Measurements from ENCODE around the gene RBBP5.
A peak's percentile ranks its signal among the peaks of the same experiment; 100 is the strongest.

Gene RBBP5

GRCh38 chr1:205074513-205074912, 47.3 kb downstream of the RBBP5 start:
- no peak for DNase-seq (ENCODE audit: low read depth)

- no peak for DNase-seq (ENCODE audit: low read depth)
Measured at GRCh38 chr1:205074084-205074483, 47.7 kb downstream of the RBBP5 start.

GRCh38 chr1:205073511-205073910, 48.3 kb downstream of the RBBP5 start:
- no peak for DNase-seq (ENCODE audit: low read depth)

GRCh38 chr1:205072881-205073280, 48.9 kb downstream of the RBBP5 start:
- no peak for DNase-seq (ENCODE audit: low read depth)

GRCh38 chr1:205072286-205072685, 49.5 kb downstream of the RBBP5 start:
- DNase-seq (ENCODE audit: low read depth) = no peak

GRCh38 chr1:205071801-205072200, 50.0 kb downstream of the RBBP5 start:
- no peak for DNase-seq (ENCODE audit: low read depth)

- DNase-seq (ENCODE audit: low read depth) = no peak
Measured at GRCh38 chr1:205071028-205071409, 50.8 kb downstream of the RBBP5 start.

GRCh38 chr1:205069371-205070125, 52.2 kb downstream of the RBBP5 start:
- DNase-seq (ENCODE audit: low read depth) = no peak

GRCh38 chr1:205068457-205069040, 53.2 kb downstream of the RBBP5 start:
- DNase-seq (ENCODE audit: low read depth) = no peak

- no peak for DNase-seq (ENCODE audit: low read depth)
Measured at GRCh38 chr1:205068001-205068400, 53.8 kb downstream of the RBBP5 start.

- DNase-seq (ENCODE audit: low read depth) = no peak
Measured at GRCh38 chr1:205067031-205067430, 54.7 kb downstream of the RBBP5 start.

- no peak for DNase-seq (ENCODE audit: low read depth)
Measured at GRCh38 chr1:205066141-205066818, 55.5 kb downstream of the RBBP5 start.

- no peak for DNase-seq (ENCODE audit: low read depth)
Measured at GRCh38 chr1:205065666-205066065, 56.1 kb downstream of the RBBP5 start.

- DNase-seq (ENCODE audit: low read depth) = no peak
Measured at GRCh38 chr1:205064741-205065316, 56.9 kb downstream of the RBBP5 start.

- DNase-seq (ENCODE audit: low read depth) = no peak
Measured at GRCh38 chr1:205064301-205064700, 57.5 kb downstream of the RBBP5 start.

- no peak for DNase-seq (ENCODE audit: low read depth)
Measured at GRCh38 chr1:205062895-205063294, 58.9 kb downstream of the RBBP5 start.

- no peak for DNase-seq (ENCODE audit: low read depth)
Measured at GRCh38 chr1:205062319-205062718, 59.5 kb downstream of the RBBP5 start.

GRCh38 chr1:205061665-205062069, 60.1 kb downstream of the RBBP5 start:
- DNase-seq (ENCODE audit: low read depth) = peak; percentile 37

- DNase-seq (ENCODE audit: low read depth) = no peak
Measured at GRCh38 chr1:205061227-205061626, 60.6 kb downstream of the RBBP5 start.

- DNase-seq (ENCODE audit: low read depth) = no peak
Measured at GRCh38 chr1:205060746-205061145, 61.0 kb downstream of the RBBP5 start.

- no peak for DNase-seq (ENCODE audit: low read depth)
Measured at GRCh38 chr1:205059660-205060059, 62.1 kb downstream of the RBBP5 start.

- no peak for DNase-seq (ENCODE audit: low read depth)
Measured at GRCh38 chr1:205058853-205059252, 62.9 kb downstream of the RBBP5 start.

All from stimulated activated CD8-positive, alpha-beta memory T cell treated with anti-CD3 and anti-CD28 coated beads, Interleukin-15, amount 100 ng/mL, for 24 hours (primary cell).